GM18526 (cell line): Measurements from ENCODE around the gene TRMT2A.

Experiments
- POLR2A ChIP-seq: IDR thresholded peaks from 3 replicates; pipeline ENCODE4 v1.6.1; 2011; ENCODE audit not compliant: insufficient read length; ENCODE audit errors: extremely low read depth

TRMT2A gene

DNA sequence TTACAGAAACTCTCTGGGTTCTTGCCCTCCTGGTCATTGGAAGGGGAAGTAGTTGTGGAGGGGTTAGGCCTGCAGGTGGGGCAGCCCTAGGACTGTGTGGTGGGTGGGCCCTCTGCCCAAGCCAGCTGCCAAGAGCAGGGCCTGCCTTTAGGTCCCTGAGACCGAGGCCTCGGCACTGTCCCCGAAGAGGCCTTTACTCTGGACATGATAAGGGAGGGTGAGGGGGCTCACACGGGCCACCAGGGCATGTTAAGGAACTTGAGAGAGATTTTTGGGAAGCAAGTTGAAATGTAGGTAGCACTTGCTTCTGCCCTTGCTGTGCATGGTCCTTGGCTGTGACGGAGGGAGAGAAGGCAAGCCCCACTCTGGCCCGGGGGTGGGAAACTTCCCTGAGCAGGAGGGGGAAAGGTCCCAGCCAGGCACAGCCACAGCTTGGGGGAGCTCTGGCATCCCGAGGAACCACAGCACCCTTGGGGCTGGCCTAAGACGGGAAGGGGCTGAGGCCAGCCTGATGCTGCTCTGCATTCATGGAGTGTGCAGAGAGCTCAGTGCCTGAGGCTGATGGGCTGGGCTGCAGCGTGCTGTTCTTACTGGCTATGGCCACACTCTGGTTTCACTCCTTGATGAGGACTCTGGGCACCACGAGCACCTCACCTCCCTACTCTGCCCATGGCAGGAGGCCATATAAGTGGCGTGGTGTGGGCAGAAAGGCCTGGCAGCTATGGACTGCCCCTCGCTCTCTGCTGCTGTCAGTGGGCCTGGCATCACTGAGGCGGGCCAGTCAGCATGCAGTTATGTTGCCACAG, 8.9 kb downstream of the TRMT2A start:
- no peak for TF ChIP-seq POLR2A

DNA sequence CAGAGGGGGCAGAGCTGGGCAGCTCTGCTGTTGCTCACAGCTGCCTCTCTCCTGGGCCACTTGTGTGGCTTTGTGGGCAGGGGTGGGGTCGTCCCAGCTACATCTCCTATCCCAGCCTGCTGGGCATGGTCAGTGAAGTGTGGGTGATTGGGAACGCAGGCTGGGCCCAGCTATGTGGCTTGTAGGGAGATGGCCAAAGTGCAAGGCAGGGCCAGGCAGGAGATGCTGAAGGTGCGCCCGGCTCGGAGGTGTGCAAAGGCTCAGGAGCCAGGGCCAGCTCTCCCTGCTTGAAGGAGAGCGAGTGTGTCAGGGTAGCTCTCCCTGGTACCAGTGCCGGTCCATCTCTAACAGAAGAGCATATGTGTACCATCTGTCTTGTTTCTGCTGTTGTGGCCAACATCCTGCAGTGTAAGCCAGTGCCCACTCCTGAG, 9.5 kb downstream of the TRMT2A start:
- no peak for TF ChIP-seq POLR2A

DNA sequence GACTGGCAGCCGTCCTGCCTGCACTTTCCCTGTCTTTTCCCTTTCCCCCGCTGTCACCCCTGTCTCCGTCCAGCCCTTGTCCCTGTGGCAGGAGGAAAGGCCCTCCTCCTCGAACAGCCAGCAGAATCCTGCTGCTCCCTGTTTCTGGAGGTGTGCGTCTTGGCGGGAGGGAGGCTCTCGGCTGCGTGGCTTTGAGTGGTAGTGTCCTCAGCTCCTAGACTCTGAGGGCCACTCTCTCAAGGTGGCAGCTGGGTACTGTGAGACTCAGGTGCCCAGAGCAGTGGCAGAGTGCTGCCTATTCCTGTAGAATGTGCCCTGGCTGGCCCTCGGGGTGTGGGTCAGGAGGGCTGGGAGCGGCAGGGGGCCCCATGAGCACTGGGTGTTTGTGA, 10.2 kb downstream of the TRMT2A start:
- no peak for TF ChIP-seq POLR2A

DNA sequence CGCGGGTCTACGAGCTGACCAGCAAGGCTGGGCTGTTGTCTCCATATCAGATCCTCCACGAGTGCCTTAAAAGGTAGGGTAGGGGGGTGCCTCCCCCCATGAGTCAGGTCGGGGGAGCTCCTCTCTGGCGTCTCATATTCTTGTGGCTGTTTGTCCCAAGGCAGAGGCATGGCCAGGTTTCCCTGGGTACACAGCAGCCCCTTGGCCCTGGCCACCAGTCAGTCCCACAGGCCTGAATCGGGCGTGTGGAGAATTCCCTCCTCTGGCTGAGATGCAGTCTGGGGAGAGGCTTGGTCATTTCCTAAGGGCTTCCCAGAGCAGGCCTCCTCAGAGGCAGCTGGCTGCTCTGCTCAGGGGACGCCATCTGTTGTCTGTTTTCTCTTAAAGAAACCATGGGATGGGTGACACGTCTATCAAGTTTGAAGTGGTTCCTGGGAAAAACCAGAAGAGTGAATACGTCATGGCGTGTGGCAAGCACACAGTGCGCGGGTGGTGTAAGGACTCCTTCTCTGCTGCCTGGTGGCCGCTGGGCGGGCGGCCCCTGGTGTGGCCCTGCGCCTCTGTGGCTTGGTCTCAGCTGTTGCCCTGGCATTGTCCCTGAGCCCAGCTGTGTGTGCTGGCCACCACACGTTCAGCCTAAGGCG, 10.7 kb downstream of the TRMT2A start:
- no peak for TF ChIP-seq POLR2A

DNA sequence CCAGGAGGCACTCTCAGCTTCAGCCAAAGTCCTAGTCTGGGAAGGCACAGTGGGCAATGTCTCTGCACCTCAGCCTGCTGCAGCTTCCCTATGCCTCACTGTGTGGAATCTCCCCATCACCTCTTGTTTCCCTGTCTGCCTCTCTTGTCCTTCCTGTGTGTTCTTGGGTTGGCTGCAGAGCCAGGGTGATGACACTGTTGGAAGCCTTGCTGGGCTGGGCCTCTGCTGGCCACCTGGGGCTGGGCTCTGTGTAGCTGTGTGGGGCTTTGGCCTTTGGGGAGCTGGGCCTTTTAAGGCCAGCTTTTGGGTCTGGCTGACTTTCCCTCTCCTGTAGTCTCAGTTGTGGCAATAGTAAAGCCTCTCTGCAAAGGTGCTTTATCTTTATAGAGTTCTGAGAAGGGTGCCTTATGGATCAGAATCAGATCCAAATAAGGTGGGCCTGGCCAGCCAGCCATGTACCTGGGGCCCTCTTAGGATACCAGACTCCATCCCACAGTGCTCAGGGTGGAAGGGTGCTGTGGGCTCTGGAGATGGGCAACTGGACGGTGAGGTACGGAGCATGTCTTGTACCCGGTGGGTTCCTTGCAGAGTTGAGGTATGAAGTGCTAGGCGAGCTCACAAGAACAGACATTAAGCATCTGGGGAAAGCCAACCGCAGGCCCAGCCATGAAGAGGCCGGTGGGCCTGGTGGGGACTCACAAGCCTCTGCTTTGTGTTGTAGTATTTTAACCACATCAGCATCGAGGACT, 11.4 kb downstream of the TRMT2A start:
- TF ChIP-seq POLR2A = no peak

DNA sequence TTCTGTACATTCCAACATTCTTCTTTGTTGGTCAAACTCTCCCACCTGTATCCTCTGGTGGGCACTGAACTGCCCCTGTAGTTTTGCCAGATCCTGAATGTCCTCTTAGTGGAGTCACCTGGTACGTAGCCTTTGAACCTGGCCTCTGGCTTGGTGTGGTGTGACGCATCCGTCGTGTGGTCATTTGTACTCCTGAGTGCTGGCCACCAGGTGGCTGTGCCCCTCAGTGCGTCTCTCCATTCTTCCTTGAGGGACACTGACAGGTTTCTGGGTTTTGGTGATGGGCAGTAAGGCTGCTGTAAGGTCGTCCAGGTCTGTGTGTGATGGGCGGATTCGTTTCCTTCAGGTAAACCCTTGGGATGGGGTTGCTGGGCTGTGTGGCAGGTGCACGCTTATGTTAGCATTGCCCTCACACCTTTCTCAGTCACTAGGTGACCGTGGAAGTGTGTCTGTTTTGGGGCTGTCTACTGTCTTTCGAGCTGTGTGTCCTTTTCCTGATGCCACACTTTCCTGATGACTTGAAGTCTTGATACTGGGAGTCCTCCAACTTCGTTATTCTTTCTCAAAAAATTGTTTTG, 14.7 kb downstream of the TRMT2A start:
- no peak for TF ChIP-seq POLR2A

DNA sequence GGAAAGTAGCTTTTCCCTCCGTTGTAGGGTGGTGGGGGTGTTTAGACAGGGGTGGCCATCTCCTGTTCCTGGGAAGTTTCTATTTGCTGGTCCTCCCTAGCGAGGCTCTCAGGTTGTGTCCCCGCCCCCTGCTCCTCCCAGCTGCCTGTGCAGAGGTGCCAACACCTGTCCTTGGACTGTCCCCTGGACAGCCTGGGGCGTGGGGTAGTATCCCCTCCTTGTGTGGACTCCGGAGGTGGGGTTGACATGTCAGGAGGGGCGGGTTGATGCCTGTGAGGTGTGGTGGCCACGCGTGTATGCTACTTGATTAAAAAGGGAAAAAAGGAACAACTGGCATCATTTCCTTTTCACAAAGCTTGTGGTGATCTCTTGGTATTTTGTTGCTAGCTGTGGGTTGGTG, 15.4 kb downstream of the TRMT2A start:
- TF ChIP-seq POLR2A = no peak

DNA sequence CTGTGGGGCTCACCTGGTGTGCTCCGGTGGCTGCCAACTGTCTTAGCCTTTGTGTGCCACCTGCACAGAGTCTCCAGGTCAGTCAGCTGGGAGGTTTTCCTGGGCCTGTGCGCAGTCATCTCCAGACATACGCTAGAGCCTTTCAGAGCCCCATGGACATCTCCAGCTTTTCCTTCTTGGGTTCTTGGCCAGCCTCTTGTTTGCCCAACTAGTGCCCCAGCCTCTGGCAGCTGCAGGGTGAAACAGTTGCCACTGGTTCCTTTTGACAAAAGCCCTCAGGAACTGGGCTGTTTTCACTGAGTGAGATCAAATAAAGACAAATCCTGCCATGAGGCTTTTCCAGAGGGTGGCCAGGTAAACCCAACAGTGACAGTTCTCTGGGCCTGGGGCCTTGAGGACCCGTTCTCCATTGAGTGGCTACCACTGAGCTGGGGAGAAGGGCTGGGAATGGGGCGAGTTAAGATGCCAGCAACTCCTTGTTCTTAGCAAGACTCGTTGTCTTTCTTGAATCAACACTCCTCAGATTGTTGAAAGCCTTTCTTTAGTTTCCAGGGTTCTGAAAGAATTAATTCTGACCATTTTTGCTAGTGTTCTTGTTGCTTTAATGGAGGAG, 17.8 kb downstream of the TRMT2A start:
- TF ChIP-seq POLR2A = no peak

DNA sequence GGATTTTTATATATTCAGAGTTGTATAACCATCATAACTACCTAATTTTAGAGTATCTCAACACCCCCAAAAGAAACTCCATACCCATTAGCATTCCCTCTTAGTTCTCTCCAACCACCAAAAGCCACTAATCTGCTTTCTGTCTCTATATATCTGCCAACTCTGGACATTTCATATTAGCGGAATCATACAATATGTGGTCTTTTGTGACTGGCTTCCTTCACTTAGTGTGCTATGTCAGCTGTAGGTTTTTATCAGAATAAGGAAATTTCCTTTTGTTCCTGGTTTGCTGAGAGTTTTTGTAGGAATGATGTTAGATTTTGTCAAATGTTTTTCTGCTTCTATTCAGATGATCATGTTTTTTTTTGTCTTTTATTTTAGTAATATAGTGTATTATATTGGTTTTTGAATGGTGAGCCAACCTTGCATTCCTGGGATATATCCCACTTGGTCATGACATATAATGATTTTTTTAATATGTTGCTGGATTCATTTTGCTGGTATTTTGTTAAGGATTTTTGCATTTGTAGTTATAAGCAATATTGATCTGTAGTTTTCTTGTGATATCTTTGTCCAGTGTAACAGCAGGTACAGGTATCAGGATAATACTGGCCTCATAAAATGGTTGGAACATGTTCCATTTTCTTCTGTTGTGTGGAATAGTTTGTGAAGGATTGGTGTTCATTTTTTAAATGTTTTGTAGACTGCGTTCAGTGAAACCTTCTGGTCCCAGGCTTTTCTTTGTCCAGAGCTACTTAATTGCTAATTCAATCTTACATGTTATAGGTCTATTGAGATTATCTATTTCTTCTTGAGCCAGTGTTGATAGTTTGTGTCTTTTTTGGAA, 20.2 kb downstream of the TRMT2A start:
- no peak for TF ChIP-seq POLR2A

DNA sequence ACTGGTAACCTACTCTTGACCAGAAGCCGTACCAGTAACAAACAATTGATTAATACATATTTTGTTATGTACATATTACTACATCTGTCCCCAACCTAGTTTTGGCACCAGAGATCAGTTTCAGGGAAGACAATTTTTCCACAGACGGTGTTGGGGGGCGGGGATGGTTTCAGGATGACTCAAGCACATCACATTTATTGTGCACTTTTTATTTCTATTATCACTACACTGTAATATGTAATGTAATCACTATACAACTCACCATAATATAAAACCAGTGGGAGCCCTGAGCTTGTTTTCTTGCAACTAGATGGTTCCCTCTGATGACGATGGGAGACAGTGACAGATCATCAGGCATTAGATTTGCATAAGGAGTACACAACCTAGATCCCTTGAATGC, 21.5 kb downstream of the TRMT2A start:
- TF ChIP-seq POLR2A = no peak

DNA sequence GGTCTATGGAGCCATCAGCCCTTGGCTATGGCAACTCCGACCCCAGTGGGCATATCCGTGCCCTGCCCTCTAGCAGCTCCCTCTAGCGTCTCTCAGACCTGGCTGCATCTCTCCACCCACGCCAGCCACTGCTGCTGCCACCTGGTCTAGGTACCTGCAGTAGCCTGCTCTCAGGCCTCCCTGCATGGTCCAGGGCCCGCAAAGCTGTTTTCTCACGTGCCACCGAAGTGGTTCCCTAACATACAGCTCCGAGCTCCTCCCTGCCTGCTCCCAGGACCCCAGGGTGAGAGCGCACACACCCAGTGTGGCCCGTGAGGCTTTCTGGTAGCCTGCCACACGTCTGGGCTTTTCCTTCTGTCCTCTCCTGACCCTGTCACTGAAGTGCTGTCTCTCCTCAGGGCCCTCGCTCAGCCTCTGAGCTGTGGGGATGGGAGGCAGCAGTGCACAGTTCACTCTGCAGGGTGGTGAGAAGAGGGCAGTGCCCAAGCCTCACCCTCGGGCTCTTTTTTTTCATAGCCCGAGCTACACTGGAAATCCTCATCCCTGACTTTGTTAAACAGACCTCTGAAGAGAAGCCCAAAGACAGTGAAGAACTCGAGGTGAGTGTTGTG, 22.7 kb downstream of the TRMT2A start:
- no peak for TF ChIP-seq POLR2A

DNA sequence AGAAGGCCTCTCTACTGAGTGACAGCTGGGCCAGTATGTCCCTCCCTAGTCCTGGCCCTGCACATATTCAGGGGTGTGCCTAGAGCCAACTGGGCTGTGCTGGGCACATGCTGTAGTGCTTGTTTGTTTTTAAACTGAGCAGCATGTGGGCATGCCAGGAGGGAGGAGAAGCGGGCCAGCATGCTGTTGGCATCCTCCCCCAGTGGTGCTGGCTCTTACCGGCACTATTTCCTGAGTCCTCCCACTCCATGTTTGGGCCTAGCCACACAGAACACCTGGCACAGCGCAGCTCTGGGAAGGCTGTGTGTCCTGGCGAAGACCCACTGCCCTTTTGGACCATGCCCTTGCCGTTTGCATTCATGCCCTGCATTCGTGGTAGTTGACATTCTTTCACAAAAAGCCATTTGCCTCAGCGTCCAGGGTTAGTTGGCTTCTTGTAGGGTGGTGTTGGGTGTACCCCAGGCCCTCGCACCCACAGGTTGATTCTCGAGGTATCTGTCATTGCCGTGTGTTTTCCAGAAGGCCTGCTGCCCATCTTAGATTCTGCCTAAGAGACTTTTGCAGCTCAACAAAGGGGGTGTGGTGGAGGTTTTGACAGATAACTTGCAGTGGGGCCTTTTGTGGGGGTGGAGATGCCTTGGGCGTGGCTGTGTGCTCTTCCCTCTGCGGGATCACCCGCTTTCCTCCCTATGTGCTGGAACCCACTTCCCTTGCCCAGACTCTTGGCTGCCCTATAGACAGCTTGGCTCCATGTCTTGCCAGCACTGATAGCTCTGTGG, 23.4 kb downstream of the TRMT2A start:
- TF ChIP-seq POLR2A = no peak

DNA sequence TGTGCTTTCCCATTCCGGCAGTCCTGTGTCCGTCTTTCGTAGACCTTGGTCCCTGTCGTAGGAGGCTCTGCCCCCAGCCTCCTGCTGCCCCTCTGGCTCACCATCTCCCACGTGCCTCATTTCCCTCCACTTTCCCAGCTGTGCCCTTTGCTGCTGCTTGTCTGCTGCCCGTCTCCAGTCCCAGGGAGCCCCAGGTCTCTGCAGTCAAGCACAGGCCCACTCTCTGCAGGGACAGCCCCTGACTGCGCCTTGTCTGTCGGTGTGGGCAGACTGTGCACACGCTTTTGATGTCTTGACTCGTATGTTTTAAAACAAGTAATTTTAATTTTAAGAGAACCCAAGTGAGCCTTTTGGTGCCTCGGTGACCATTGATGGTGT, 24.6 kb downstream of the TRMT2A start:
- TF ChIP-seq POLR2A = no peak
